Endothelial cell of umbilical vein (primary cell): ENCODE data around the gene FOXP1. TPM values are rescaled to one million over a fixed set of nuclear protein-coding genes. Genes with fewer than 3 reads are reported as not detected.

Experiments
- BruUV-seq: library from RNA; stranded (reverse); fragments of 400-500 nt; replicated peaks from 2 replicates; lab custom pipeline; 2021; lab: Mats Ljungman, UMichigan
- CTCF ChIA-PET: fragments of 300-600, 350-600 bp; sonication (Branson Sonifier 250); formaldehyde crosslinking; loops from one replicate; lab custom pipeline; 2021; ENCODE audit warnings: antibody characterized with exemption, inconsistent platforms; lab: Charles Lee
- POLR2A ChIA-PET: fragments of 300-600, 350-600 bp; sonication (Branson Sonifier 250); formaldehyde crosslinking; loops from one replicate; lab custom pipeline; 2021; ENCODE audit warnings: antibody characterized with exemption, inconsistent platforms; lab: Charles Lee
- DNase-seq: peaks from one replicate; pipeline ENCODE4 v3.0.0-alpha.2; 2011; ENCODE audit warnings: low read depth, low spot score
- FAIRE-seq: peaks from 2 replicates; lab custom pipeline; 2011; peaks lifted over from hg19 to GRCh38; lab: Jason Lieb, UNC
- H2AFZ ChIP-seq: 2 replicates; pipeline ENCODE4 v1.6.0; 2012; ENCODE audit warnings: low read depth, low read length, control low read depth, inconsistent platforms
- H3K27ac ChIP-seq: 2 replicates; pipeline ENCODE4 v1.5.1; 2011; ENCODE audit warnings: low read depth, mild to moderate bottlenecking, control low read depth, low read length, moderate library complexity; ENCODE audit not compliant: insufficient read depth
- H3K27me3 ChIP-seq, 2 experiments: 2 replicates each; pipeline versions ENCODE4 v1.6.0 to v1.6.1; 2011; ENCODE audit warnings: low read length in 2 of 2, mixed read lengths in 1 of 2; ENCODE audit not compliant: control insufficient read depth in 2 of 2, insufficient read depth in 2 of 2
- H3K36me3 ChIP-seq, 2 experiments: 2 replicates in 1 of 2; 3 replicates in 1 of 2; pipeline ENCODE4 v1.5.1; 2011; ENCODE audit warnings: low read length in 2 of 2, mild to moderate bottlenecking in 1 of 2, moderate library complexity in 1 of 2; ENCODE audit not compliant: control insufficient read depth in 2 of 2, insufficient read depth in 2 of 2; ENCODE audit errors: extremely low read depth in 1 of 2
- H3K4me1 ChIP-seq: 3 replicates; pipeline ENCODE4 v1.5.1; 2011; ENCODE audit warnings: mild to moderate bottlenecking, low read length; ENCODE audit not compliant: control insufficient read depth, insufficient read depth; ENCODE audit errors: extremely low read depth
- H3K4me2 ChIP-seq: 2 replicates; pipeline ENCODE4 v1.6.1; 2011; ENCODE audit warnings: low read length, control low read depth, mixed read lengths; ENCODE audit not compliant: insufficient read depth
- H3K4me3 ChIP-seq, 3 experiments: fragments of 200-600 bp in 1 of 3; sonication (generic), shearing (Covaris generic) in 1 of 3; replicated peaks in 1 of 3; 2 replicates each; pipeline ENCODE4 v1.5.1; 2011 to 2016; ENCODE audit warnings: control low read depth in 3 of 3, low read length in 3 of 3, mild to moderate bottlenecking in 2 of 3, inconsistent platforms in 1 of 3, low read depth in 1 of 3, moderate library complexity in 1 of 3; ENCODE audit not compliant: insufficient read depth in 1 of 3
- H3K79me2 ChIP-seq: 2 replicates; pipeline ENCODE4 v1.6.0; 2012; ENCODE audit warnings: low read length, inconsistent platforms; ENCODE audit not compliant: control insufficient read depth, insufficient read depth
- H3K9ac ChIP-seq: replicated peaks from 2 replicates; pipeline ENCODE3; 2011; ENCODE audit warnings: low read length, control low read depth; ENCODE audit not compliant: insufficient read depth; ENCODE audit errors: extremely low read depth
- H3K9me1 ChIP-seq: replicated peaks from 3 replicates; pipeline ENCODE4 v1.6.0; 2011; ENCODE audit warnings: mild to moderate bottlenecking, low read length; ENCODE audit not compliant: control insufficient read depth, insufficient read depth; ENCODE audit errors: extremely low read depth
- H3K9me3 ChIP-seq: replicated peaks from 2 replicates; pipeline ENCODE4 v1.5.1; 2012; ENCODE audit warnings: low read length, inconsistent platforms; ENCODE audit not compliant: control insufficient read depth, insufficient read depth
- H4K20me1 ChIP-seq: replicated peaks from 2 replicates; pipeline ENCODE3; 2011; ENCODE audit warnings: mild to moderate bottlenecking, low read length; ENCODE audit not compliant: control insufficient read depth, insufficient read depth; ENCODE audit errors: extremely low read depth
- EZH2 ChIP-seq: IDR thresholded peaks from 2 replicates; pipeline ENCODE4 v1.6.1; 2012; ENCODE audit warnings: borderline replicate concordance, low read depth, mild to moderate bottlenecking, moderate library complexity, low read length, inconsistent platforms; ENCODE audit not compliant: severe bottlenecking
- FOS ChIP-seq: IDR thresholded peaks from 2 replicates; pipeline ENCODE4 v1.6.1; 2011; ENCODE audit warnings: mild to moderate bottlenecking, low read length, moderate library complexity, borderline replicate concordance; ENCODE audit not compliant: insufficient read depth
- GATA2 ChIP-seq: IDR thresholded peaks from 2 replicates; pipeline ENCODE4 v1.7.0; 2011; ENCODE audit warnings: low read depth, mild to moderate bottlenecking, moderate library complexity, mixed read lengths, low read length; ENCODE audit not compliant: insufficient read length, insufficient read depth
- JUN ChIP-seq: IDR thresholded peaks from 2 replicates; pipeline ENCODE4 v1.6.1; 2011; ENCODE audit warnings: borderline replicate concordance, low read depth; ENCODE audit not compliant: insufficient read length, insufficient read depth
- MAX ChIP-seq: IDR thresholded peaks from 2 replicates; pipeline ENCODE4 v1.6.1; 2011; ENCODE audit not compliant: insufficient read depth, insufficient read length
- MYC ChIP-seq: IDR thresholded peaks from one replicate; pipeline ENCODE4 v1.6.1; 2011; ENCODE audit warnings: mild to moderate bottlenecking, low read depth, low read length
- POLR2A ChIP-seq: IDR thresholded peaks from 2 replicates; pipeline ENCODE4 v1.6.1; 2012; ENCODE audit warnings: low read depth, mild to moderate bottlenecking, control low read depth, low read length
- POLR2AphosphoS5 ChIP-seq: IDR thresholded peaks from 2 replicates; pipeline ENCODE4 v1.6.1; 2012; ENCODE audit warnings: low read depth, mild to moderate bottlenecking, control low read depth, low read length, moderate library complexity; ENCODE audit not compliant: insufficient read depth
- dilution Hi-C: fragments of 300-500 bp; cut with MboI; formaldehyde crosslinking; loops from one replicate; pipeline ENCODE4 v1.15.0; 2019; ENCODE audit warnings: low sequenced_read_pairs; ENCODE audit not compliant: extremely low pct_ligation_motif_present
- intact Hi-C: fragments of 100-400 bp; cut with micrococcal nuclease; formaldehyde crosslinking; loops from one replicate; pipeline ENCODE4 v1.10.0; 2022
- polyA plus RNA-seq, 4 experiments: library from polyadenylated mRNA; depleted of rRNA in 3 of 4; stranded (reverse) in 3 of 4; unstranded in 1 of 4; fragments of >200 nt; gene quantifications; 2 replicates each; pipeline versions ENCODE4 v1.2.1 to v1.2.3, GENCODE V29; 2011 to 2012; ENCODE audit warnings: missing spikeins in 1 of 4
- total RNA-seq: library from RNA; stranded (reverse); gene quantifications from 2 replicates; pipeline ENCODE4 v1.2.3, GENCODE V29; 2021
- TF ChIP-seq, protein P1 (sequence below), 2 donors: IDR thresholded peaks; 1 replicate in 1 of 2; 2 replicates in 1 of 2; pipeline ENCODE4 v1.5.1; 2011; ENCODE audit warnings: low read length in 2 of 2, mild to moderate bottlenecking in 2 of 2, moderate library complexity in 2 of 2, control low read depth in 1 of 2, inconsistent platforms in 1 of 2, low read depth in 1 of 2; ENCODE audit not compliant: insufficient read depth in 1 of 2; ENCODE audit errors: extremely low read depth in 1 of 2

FOXP1 gene
- total and polyA plus RNA-seq, 2 donors (not counting 3 experiments of a cell fraction or from before 2014, with no cell fraction given), result 41.0 to 107 TPM

DNA sequence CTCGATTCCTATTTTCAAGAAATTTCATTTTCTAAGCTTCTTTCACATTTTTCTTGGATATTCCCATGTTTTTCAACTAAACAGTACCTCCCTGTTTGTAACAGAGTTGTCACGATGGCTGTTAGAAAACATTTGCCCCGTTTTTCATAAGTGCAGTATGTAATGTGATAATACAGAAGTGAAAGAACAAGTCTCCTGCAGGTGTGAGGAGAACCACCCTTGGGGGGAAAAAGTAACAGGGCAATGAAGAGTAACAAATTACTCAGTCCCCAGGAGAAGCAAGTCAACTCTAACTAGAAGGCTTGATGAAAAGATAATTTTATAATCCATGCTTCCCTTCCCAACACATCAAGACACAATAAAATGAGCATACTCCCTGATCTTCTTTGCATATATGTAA is 493.3 kb downstream of the FOXP1 start:
- no peak overlapping the region for H3K9ac ChIP-seq
- H3K79me2 ChIP-seq, result peaks cover 1% of the 10 kb centered on the region
- DNase-seq (no peak), FAIRE-seq (no peak)
- BruUV-seq, result no TSS peak
- no peak overlapping the region for H2AFZ ChIP-seq
- ChIA-PET CTCF (no interaction called here), POLR2A (no interaction called here)
- H3K36me3 ChIP-seq, result no peaks in the 10 kb centered on the region
- H3K4me1 ChIP-seq, result peaks cover 15% of the 10 kb centered on the region
- H4K20me1 ChIP-seq, result no peaks in the 10 kb centered on the region
- dilution Hi-C loops, result no loop called here
- no peak overlapping the region for H3K4me2 ChIP-seq
- no peaks in the 10 kb centered on the region for H3K27me3 ChIP-seq
- no peak overlapping the region for H3K4me3 ChIP-seq
- no peak overlapping the region for H3K27ac ChIP-seq
- H3K9me1 ChIP-seq, result no peaks in the 10 kb centered on the region
- no peaks in the 10 kb centered on the region for H3K9me3 ChIP-seq
- intact Hi-C loops, result no loop called here
- TF ChIP-seq MYC, result no peak
- no peak for TF ChIP-seq FOS
- no peak for TF ChIP-seq POLR2A
- TF ChIP-seq POLR2AphosphoS5, result no peak
- TF ChIP-seq MAX, result no peak
- no peak for TF ChIP-seq EZH2

GRCh38 chr3:71089271-71089847 is 494.2 kb downstream of the FOXP1 start:
- DNase-seq (no peak), FAIRE-seq (no peak)
- POLR2A ChIA-PET, result no interaction called here
- CTCF ChIA-PET, result no interaction called here
- TF ChIP-seq POLR2A, result no peak
- TF ChIP-seq, protein P1, sequence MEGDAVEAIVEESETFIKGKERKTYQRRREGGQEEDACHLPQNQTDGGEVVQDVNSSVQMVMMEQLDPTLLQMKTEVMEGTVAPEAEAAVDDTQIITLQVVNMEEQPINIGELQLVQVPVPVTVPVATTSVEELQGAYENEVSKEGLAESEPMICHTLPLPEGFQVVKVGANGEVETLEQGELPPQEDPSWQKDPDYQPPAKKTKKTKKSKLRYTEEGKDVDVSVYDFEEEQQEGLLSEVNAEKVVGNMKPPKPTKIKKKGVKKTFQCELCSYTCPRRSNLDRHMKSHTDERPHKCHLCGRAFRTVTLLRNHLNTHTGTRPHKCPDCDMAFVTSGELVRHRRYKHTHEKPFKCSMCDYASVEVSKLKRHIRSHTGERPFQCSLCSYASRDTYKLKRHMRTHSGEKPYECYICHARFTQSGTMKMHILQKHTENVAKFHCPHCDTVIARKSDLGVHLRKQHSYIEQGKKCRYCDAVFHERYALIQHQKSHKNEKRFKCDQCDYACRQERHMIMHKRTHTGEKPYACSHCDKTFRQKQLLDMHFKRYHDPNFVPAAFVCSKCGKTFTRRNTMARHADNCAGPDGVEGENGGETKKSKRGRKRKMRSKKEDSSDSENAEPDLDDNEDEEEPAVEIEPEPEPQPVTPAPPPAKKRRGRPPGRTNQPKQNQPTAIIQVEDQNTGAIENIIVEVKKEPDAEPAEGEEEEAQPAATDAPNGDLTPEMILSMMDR (IDR thresholded peaks at IDR 0.05; ENCODE audit: extremely low read depth in 1 of 2, insufficient read depth in 1 of 2, low read depth in 1 of 2, low read length in 2 of 2), result no peak
- TF ChIP-seq POLR2AphosphoS5, result no peak
- no peak for TF ChIP-seq MAX
- no peak for TF ChIP-seq MYC
- TF ChIP-seq EZH2, result no peak
- no peak for TF ChIP-seq FOS
- no peak for TF ChIP-seq JUN
- no peak for TF ChIP-seq GATA2
- H3K9ac ChIP-seq, result no peak overlapping the region
- H3K36me3 ChIP-seq, result no peaks in the 10 kb centered on the region
- H3K9me1 ChIP-seq, result no peaks in the 10 kb centered on the region
- no TSS peak for BruUV-seq
- intact Hi-C loops, result no loop called here
- no peaks in the 10 kb centered on the region for H4K20me1 ChIP-seq
- H2AFZ ChIP-seq, result no peak overlapping the region
- no peak overlapping the region for H3K4me3 ChIP-seq
- H3K4me2 ChIP-seq, result no peak overlapping the region
- H3K27me3 ChIP-seq, result no peaks in the 10 kb centered on the region
- no peaks in the 10 kb centered on the region for H3K9me3 ChIP-seq
- no peak overlapping the region for H3K27ac ChIP-seq
- peaks cover 1% of the 10 kb centered on the region for H3K79me2 ChIP-seq
- peaks cover 15% of the 10 kb centered on the region for H3K4me1 ChIP-seq
- dilution Hi-C loops, result no loop called here
